ENCODE data around the gene RCN2.

- TF ChIP-seq EZH2 (IDR thresholded peaks at IDR 0.05; ENCODE audit: borderline replicate concordance, low read depth, low read length, severe bottlenecking) = no peak
- TF ChIP-seq, protein P1, sequence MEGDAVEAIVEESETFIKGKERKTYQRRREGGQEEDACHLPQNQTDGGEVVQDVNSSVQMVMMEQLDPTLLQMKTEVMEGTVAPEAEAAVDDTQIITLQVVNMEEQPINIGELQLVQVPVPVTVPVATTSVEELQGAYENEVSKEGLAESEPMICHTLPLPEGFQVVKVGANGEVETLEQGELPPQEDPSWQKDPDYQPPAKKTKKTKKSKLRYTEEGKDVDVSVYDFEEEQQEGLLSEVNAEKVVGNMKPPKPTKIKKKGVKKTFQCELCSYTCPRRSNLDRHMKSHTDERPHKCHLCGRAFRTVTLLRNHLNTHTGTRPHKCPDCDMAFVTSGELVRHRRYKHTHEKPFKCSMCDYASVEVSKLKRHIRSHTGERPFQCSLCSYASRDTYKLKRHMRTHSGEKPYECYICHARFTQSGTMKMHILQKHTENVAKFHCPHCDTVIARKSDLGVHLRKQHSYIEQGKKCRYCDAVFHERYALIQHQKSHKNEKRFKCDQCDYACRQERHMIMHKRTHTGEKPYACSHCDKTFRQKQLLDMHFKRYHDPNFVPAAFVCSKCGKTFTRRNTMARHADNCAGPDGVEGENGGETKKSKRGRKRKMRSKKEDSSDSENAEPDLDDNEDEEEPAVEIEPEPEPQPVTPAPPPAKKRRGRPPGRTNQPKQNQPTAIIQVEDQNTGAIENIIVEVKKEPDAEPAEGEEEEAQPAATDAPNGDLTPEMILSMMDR (IDR thresholded peaks at IDR 0.05; ENCODE audit: borderline replicate concordance, extremely low read depth, low read length, poor library complexity, severe bottlenecking) = no peak
These were observed 46.3 kb upstream of the RCN2 start for GRCh38 chr15:76885212-76885611.
